ENCODE results near the gene DQX1. TPM values are rescaled to one million over a fixed set of nuclear protein-coding genes. Genes with fewer than 3 reads are reported as not detected.

Gene DQX1
- total RNA-seq, 3 donors from 2014 or later (not counting 1 experiment from before 2014, with no cell fraction given): 0.21 to 0.43 TPM; not detected in 1

GRCh38 chr2:74491648-74492544 lies 34.1 kb downstream of the DQX1 start:
- no peak overlapping the region for H3K27ac Mint-ChIP-seq
- Histone ChIP-seq H3K4me1 (ENCODE audit: control insufficient read depth, insufficient read depth, low read length) (no peaks in the 10 kb centered on the region), H3K4me3 (ENCODE audit: low read length) (no peak overlapping the region), H3K9me3 (ENCODE audit: control insufficient read depth, insufficient read depth, low read length) (no peaks in the 10 kb centered on the region), H3K36me3 (ENCODE audit: control insufficient read depth, insufficient read depth, low read length) (peaks cover 44% of the 10 kb centered on the region), H3K27me3 (ENCODE audit: control insufficient read depth, insufficient read depth, low read length) (no peaks in the 10 kb centered on the region), H3K27ac (ENCODE audit: low read length) (no peak overlapping the region)
- peaks cover 0 to 10% of the 10 kb centered on the region in 2 donors for H3K4me1 Mint-ChIP-seq
- no peaks in the 10 kb centered on the region for H3K36me3 Mint-ChIP-seq
- ATAC-seq (no peak), DNase-seq (no peak)
- intact Hi-C loops (cut with micrococcal nuclease): no loop called here
- H3K9me3 Mint-ChIP-seq: no peaks in the 10 kb centered on the region
- no peak for TF ChIP-seq CTCF (IDR thresholded peaks at IDR 0.05)
- no peaks in the 10 kb centered on the region for H3K27me3 Mint-ChIP-seq (ENCODE audit: low read depth in 2 of 2)
- H3K4me3 Mint-ChIP-seq: no peak overlapping the region
- WGBS (ENCODE audit: insufficient coverage): 97% methylated on average over 12 of the region's 12 CpGs

GRCh38 chr2:74489906-74490305 lies 36.1 kb downstream of the DQX1 start:
- Mint-ChIP-seq H3K4me3 (no peak overlapping the region), H3K36me3 (peaks cover 8% of the 10 kb centered on the region), H3K27ac (no peak overlapping the region), H3K27me3 (ENCODE audit: low read depth in 2 of 2) (no peaks in the 10 kb centered on the region), H3K9me3 (no peaks in the 10 kb centered on the region), H3K4me1 (peaks cover 5 to 18% of the 10 kb centered on the region in 2 donors)
- intact Hi-C loops (cut with micrococcal nuclease): no loop called here
- no peaks in the 10 kb centered on the region for H3K27me3 ChIP-seq (ENCODE audit: control insufficient read depth, insufficient read depth, low read length)
- WGBS (ENCODE audit: insufficient coverage): 98% methylated on average over 6 of the region's 9 CpGs
- DNase-seq: no peak
- no peak overlapping the region for H3K27ac ChIP-seq (ENCODE audit: low read length)
- H3K9me3 ChIP-seq (ENCODE audit: control insufficient read depth, insufficient read depth, low read length): no peaks in the 10 kb centered on the region
- ATAC-seq: no peak
- no peaks in the 10 kb centered on the region for H3K4me1 ChIP-seq (ENCODE audit: control insufficient read depth, insufficient read depth, low read length)
- no peak overlapping the region for H3K4me3 ChIP-seq (ENCODE audit: low read length)
- no peak for TF ChIP-seq CTCF (IDR thresholded peaks at IDR 0.05)
- peaks cover 48% of the 10 kb centered on the region for H3K36me3 ChIP-seq (ENCODE audit: control insufficient read depth, insufficient read depth, low read length)

GRCh38 chr2:74488643-74489481 lies 37.2 kb downstream of the DQX1 start:
- Mint-ChIP-seq H3K4me1 (peaks cover 5 to 18% of the 10 kb centered on the region in 2 donors), H3K36me3 (peaks cover 8% of the 10 kb centered on the region), H3K27ac (no peak overlapping the region), H3K27me3 (ENCODE audit: low read depth in 2 of 2) (no peaks in the 10 kb centered on the region), H3K9me3 (no peaks in the 10 kb centered on the region), H3K4me3 (no peak overlapping the region)
- H3K27ac ChIP-seq (ENCODE audit: low read length): no peak overlapping the region
- H3K4me1 ChIP-seq (ENCODE audit: control insufficient read depth, insufficient read depth, low read length): peaks cover 2% of the 10 kb centered on the region
- ATAC-seq: no peak
- H3K36me3 ChIP-seq (ENCODE audit: control insufficient read depth, insufficient read depth, low read length): peaks cover 46% of the 10 kb centered on the region
- 99% methylated on average over 9 of the region's 9 CpGs for WGBS (ENCODE audit: insufficient coverage)
- no peaks in the 10 kb centered on the region for H3K9me3 ChIP-seq (ENCODE audit: control insufficient read depth, insufficient read depth, low read length)
- intact Hi-C loops (cut with micrococcal nuclease): no loop called here
- no peak for DNase-seq
- TF ChIP-seq CTCF (IDR thresholded peaks at IDR 0.05): no peak
- H3K27me3 ChIP-seq (ENCODE audit: control insufficient read depth, insufficient read depth, low read length): no peaks in the 10 kb centered on the region
- no peak overlapping the region for H3K4me3 ChIP-seq (ENCODE audit: low read length)
